HPDE6-E6E7 (cell line): ENCODE results near the gene DZANK1.
"Not testable (repeated sequence)": the region's sequence is repeated elsewhere in the genome, so short reads cannot be mapped to it uniquely, and the experiment has no call there.

Source experiments
- DNase-seq: peaks from one replicate; pipeline ENCODE4 v3.0.0; 2011; ENCODE audit warnings: missing footprints; ENCODE audit errors: extremely low spot score

The DZANK1 gene

DNA sequence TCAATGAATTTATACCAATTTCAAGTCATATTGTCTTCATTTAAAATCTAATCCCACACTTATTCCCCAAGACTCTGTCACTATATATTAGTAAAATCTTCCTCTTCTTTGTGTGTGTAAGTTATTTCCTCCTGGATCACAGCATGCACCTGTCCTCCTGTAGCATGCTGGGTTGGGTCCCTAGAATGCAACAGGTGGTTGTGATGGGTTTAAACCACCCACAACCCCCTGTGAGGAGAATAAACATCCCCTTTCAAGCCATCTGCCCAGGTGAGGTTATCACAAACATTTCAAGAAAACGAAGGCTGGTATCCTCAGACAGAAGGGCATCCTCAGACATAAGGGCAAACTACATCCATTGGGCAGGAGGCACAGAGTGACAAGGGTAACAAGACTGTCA is 26.4 kb downstream of the DZANK1 start:
- no peak for DNase-seq

DNA sequence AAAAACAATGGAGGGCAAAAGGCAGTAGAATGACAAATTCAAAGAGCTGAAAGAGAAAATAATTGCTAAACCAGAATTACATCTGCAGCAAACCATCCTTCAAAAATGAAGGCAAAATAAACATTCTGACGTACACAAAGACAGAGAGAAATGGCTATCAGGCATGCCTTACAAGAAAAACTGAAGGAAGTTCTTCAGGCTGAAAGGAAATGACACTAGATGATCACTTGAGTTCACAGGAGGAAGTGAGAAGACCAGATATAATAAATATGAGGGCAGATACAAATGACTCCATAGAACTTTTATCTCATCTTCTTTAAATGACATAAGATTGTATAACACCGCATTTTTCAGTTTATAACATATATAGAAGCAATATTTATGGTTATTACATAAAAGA is 30.0 kb downstream of the DZANK1 start:
- DNase-seq, result no peak

DNA sequence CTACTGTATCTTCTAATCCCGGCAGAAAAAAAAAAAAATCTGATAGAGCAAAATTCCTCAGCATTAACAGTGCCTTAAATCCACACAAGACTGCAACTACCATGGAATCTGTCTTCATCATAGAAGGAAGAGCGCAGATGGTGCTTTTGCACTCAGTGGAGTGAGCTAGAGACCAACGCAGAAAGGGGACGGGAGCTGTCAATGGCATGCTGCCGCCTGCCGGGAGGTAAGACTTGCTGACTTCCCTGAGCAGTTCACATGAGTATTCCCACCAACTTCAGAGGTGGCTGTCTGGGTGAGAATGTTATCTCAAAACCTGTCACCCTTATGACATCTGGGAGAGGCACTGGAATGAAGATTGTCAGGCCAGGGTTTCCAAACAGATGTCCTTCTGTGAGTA is 35.6 kb downstream of the DZANK1 start:
- DNase-seq, result no peak

DNA sequence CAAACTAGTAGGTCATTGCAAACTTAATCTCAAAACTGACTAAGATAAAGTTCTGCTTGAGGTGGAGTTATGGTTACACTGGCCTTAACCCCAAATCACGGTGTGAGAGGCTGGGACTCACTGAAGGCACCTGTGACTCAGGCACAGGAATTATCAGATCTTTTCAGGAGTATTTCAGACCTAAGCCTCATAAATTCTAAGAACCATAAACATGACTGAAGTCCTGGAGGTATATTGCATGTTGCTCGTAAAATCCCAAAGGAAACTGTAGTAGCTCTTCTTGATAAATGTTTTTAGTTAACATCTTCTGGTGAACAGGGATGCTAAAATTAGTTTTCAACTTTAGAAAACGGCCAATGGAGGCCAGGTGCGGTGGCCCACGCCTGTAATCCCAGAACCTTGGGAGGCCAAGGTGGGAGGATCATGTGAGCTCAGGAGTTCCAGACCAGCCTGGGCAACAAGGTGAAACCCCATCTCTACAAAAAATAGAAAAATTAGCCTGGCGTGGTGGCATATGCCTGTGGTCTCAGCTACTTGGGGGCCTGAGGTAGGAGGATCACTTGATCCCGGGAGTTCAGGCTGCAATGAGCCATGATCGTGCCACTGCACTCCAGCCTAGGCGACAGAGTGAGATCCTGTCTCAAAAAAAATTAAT is 36.5 kb downstream of the DZANK1 start:
- no peak for DNase-seq

DNA sequence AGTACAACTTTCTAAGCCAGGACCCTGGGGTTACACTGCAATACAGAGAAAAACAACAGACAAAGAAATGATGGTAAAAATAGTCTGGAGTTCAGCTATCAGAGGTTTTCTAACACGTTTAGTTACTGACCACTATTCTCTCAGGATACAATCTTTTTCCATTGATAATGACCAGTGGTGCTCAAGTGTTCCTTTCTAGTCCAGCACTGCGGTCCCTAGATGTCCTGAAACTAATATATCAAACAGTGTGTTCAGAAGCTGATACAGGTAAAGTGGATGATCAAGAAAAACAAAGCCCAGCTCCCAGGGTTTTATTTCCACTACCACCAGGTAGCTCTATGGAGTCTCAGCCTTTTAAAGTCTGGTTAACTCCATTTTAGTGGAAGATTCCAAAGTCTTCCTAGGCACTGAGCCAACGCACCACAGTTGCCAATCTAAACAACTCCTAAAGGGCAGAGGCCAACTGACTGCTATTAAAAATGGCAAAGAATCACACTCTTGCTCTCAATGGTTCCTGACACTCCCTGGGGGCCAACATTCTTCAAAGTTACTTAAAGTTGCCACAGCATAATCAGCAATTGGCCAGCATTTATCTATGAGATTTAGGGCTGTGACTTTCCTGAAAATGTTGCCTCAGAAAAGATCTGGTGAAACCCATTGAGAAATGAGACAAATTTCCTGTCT is 38.2 kb downstream of the DZANK1 start:
- no peak for DNase-seq

DNA sequence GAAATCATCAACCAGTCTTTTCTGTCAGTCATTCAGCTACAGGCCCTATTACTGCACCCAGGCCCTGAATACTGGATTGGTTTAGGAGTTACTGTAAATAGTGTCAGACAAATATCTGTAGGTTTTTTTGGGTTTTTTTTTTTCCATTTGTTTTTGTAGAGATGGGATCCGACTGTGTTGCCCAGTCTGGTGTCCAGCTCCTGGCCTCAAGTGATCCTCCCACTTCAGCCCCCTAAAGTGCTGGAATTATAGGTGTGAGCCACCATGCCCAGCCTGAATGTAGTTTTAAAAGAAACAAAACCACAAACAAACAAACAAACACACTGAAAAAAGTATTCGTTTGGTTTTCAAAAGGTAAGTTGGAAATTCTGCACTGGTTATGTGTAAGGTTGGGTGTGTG is 39.6 kb downstream of the DZANK1 start:
- no peak for DNase-seq

DNA sequence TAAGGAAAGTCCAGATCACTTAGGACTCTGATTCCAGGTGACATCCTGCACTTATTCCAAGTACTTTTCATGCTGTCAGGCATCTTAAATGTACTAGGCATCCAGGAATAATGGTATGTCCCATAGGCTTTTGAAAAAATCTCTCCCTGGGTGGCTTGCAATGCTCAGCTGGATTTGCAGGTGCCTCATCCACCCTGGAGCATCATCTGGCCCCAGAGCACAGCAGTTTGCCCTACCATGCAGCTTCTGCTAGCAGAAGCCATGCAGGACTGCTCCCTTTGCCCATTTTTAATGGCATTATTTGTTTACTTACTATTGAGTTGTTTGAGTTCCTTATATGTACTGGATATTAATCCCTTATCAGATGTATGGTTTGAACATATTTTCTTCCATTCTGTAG is 45.2 kb downstream of the DZANK1 start:
- no peak for DNase-seq

DNA sequence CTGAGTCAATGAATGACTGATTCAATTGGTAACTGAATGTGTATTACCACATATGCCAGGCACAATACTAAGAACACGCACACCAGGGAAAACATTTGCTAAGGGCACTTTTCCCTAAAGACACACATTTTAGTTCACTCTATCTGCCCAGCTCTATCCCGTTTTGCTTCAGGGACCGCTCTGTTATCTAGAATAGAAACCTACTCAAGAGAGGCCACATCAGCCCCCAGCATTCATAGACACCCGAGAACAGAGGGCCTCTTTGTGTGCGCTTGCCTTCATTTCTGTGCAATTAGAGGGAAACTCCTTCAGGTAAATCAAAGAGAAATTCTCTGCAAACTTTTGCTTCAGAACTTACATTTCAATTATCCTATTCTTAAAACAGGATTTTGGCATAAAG is 50.3 kb downstream of the DZANK1 start:
- DNase-seq, result no peak

DNA sequence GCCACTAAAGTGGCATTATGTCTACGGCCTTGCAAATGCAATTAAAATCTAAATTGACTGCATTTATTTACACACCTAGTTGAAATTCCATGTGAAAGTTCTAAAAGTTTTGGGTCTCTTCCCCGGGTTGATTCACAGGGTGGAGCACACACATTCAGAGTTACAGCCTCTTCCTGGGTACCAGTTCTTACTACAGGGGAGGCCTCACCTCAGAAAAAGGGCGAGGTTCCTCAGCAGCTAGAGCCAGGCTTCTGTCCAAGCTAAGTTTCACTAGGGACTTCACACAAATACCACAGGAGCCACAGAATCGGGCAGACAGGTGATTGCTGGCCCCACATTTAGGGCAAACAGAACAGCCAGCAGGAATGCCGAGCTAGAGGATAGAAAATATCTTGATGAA is 52.7 kb downstream of the DZANK1 start:
- DNase-seq, result no peak

DNA sequence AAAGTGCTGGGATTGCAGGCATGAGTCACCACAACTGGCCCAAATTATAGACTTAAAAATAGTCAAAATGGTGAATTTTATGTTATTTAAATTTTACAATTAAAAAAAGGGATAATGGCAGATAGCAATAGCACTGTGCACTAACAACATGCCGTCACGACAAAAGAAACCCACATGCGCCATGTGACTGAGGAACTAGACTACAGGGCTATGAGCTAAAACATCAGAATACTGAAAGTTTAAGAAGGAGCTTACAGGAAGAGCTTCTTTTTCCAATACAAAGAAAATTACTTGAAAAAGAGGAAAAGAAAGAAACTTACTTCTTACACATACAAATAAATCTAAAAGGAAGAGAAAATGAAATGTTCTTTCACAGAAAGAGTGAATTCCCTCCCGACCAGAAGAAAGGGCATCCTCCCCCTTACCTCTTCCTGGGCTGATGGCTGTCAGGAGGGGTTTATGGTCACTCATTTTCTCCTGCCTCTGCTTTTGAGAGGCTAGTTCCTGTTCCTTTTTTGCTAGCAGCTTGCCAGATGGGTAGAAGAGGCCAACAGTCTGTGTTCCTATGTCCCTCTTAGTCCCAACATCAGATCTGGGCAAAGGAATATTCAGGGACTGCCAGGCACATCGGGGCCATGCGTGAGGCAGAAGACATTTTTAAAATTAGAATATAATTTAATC is 54.5 kb downstream of the DZANK1 start:
- DNase-seq, result no peak

DNA sequence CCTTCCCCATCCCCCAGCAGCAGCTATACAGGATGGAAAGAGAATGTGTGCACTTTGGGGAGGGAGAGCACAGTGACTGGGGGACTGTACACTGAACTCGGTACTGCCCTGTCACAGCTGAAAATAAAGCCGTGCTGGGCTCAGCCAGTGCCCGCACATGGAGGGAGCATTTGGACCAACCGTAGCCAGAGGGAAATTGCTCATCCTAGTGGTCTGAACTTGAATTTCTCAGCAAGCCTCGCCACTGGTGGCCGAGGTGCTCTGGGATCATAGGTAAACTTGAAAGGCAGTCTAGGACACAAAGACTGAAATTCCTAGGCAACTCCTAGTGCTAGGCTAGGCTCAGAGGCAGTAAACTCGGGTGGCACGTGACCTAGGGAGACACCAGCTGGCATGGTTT is 61.0 kb downstream of the DZANK1 start:
- DNase-seq, result no peak

DNA sequence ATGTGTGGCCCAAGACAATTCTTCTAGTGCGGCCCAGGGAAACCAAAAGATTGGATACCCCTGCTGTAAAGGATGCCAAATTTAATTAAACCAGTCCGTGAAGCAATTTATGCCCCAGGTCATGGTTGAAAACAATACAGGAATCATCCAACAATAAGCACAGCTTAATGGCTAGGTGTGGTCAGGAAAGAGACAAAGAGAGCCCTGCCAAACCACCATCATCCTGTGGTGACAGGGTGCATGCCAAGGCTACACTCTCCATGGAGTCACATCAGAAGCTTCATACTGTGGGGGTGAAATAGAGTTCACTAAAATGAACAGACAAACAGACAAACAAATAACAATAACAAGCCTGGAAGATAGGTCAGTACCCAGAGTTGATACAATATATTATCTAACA is 62.7 kb downstream of the DZANK1 start:
- no peak for DNase-seq

DNA sequence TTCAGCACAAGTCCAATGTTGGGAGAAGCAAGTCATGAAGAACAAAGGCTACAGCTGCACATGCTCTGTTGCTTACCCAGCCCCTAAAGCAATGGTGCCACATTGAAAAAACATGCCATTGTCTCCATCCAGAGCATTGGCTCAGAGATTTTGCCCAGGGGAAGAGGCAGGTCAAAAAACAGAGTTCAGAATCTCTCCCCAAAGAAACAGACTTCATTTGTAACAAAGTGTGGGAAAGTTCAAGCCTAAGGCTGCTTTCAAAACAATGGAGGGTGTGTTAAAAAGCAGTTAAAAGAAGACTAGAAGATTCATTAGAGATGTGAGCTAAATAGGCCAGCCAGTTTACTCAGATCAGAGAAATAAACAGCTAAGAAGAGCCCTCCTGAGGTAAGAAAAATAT is 63.6 kb downstream of the DZANK1 start:
- no peak for DNase-seq

DNA sequence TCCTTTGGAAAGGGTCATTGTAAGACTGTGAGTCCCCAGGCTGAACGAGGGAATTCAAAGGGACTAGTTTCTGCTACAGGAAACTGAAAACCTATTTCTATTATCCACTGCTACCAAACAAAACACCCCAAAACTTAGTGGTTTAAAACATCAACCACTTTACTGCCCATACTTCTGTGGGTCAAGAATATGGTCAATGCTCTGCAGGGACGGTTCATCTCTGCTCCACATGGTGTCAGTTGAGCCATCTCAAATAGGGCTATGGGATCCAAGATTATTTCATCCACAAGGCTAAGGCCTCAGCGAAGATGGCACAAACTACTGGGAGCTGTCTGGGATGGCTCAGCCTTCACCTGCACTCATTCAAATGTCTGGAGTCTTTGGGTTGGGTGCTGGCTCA is 65.5 kb downstream of the DZANK1 start:
- no peak for DNase-seq

DNA sequence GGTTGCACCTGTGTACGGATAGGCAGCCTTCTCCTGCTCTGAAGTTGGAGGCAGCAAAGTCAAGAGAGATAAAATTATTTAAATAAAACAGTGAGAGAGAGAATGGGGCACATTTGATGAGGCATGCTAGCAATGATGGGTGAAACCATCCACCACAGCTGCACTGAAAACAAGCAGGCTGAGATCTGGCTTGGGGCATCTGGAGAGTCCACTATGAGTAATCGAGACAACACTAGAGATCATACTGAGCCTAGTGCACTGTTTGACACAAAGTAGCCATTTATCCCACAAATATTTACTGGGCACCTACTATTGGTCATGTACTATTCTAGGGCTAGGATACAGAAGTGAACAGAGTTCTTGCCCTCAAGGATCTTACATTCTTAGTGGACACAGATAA is 66.4 kb downstream of the DZANK1 start:
- DNase-seq, result no peak

DNA sequence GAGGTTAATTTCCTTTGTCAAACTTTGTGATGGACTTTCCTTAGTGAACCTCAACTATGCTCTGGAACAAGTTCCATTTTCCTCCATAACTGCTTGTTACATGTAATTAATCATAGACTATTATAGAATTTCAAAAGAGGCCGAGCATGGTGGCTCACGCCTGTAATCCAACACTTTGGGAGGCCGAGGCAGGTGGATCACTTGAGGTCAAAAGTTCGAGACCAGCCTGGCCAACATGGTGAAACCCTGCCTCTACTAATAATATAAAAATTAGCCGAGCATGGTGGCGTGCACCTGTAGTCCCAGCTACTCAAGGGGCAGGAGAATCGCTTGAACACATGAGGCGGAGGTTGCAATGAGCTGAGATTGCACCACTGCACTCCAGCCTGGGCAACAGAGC is 68.1 kb downstream of the DZANK1 start:
- DNase-seq, result not testable (repeated sequence)

DNA sequence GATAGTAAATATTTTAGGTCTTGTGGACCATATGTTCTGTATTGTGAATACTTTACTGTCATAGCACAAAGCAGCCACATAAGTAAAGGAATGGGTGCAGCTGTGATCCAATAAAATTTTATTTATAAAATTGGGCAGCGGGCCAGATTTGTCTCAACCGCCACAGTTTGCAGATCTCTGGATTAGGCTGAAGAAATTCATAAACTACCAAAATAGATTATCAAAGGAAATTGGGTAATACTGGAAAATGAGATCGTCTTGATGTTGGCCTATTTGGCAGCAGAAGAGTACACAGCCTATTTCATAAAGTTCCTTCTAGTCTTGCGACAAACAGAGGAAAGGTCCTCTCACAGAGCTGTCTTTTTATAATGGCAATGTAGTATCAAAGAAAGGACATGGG is 69.8 kb downstream of the DZANK1 start:
- no peak for DNase-seq

DNA sequence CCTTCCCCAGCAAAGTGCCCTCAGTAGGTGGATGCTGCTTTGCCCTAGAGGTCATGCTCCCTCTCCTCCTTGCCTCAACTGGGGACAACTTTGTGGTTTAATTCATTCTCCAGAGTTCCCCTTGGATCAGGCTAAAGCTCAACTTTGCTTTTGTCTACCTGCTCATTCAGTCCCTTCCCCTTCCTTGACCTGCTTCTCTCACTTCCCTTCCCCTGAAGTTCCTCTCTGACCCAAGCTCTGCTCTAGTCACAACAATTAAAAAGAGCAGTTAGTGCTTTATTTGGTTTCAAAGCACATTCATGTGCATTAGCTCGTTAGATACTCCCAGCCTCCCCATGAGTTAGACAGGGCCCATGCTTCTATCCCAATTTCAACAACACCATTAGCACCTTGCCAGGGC is 71.3 kb downstream of the DZANK1 start:
- no peak for DNase-seq

DNA sequence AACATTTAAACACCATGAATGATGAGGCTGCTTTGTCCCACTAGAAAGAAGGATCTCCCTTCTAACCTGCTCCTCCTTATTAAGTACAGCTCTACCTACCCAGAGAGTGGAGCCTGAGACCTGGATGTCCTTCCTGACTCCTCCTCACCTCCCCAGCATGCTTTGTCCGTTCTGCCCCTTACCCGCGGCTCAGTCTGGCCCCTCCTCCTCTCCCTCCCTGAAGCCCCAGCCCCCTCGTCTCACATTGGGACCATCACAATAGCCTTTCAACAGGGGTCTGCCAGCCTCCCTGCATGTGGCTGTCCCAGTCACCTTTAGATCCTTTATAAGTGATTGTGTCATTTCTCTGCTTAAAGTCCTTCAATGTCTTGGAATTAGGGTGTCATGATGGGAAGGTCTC is 72.5 kb downstream of the DZANK1 start:
- DNase-seq, result no peak

DNA sequence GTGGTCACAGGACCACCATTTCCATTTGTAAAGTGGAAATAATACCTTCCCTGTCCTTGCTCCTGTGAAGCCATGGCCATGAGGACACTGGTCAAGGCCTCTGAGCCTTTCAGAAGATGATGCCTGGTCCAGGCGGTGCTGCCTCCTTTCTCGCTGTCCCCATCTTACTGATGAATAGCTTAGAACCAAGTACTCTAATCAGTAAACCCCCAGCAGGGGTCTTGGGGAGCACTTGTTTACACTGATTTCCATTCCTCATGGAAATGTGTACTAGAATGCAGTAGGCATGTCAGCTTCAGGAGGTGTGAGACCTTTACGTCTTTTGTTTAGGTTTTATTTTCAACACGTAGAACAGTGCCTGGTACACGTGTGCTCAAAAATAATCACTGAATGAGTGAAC is 75.1 kb downstream of the DZANK1 start:
- no peak for DNase-seq

DNA sequence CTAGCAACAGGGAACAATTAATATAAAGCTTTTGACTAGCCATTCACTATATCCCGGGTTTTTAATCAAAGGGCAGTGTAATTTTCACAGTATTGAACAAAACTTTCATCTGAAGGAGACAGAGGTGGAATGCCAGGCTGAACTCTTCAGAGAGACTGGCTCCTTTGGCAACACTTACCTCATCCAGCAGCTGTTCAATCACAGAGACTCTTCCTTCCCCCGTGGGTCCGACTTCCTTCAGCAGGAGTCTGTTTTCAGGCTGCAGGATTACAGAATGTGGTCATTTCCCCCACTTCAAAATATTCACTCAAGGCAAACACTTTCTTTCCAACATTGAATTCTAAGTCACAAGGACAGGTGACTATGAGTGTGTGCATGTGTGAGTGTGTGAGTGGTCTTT is 76.6 kb downstream of the DZANK1 start:
- no peak for DNase-seq

DNA sequence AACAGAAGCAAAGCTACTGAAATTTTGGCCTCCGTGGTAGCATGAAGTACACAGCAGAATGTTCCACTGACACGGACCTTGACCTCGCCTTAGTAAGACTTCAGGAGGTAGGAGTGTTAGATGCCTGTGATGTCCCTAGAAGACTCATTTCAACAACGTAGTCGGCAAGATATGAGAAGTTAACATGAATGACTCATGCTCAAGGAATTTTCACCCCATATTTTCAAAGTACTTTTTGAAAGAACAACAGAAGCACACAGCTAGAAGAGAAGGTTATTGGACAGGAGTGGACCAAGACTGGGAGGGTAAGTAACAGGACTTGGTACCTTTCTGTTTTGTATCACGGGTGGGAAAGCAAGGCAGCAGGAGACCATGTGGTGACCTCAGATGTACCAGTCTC is 78.0 kb downstream of the DZANK1 start:
- peak; percentile 27 for DNase-seq

DNA sequence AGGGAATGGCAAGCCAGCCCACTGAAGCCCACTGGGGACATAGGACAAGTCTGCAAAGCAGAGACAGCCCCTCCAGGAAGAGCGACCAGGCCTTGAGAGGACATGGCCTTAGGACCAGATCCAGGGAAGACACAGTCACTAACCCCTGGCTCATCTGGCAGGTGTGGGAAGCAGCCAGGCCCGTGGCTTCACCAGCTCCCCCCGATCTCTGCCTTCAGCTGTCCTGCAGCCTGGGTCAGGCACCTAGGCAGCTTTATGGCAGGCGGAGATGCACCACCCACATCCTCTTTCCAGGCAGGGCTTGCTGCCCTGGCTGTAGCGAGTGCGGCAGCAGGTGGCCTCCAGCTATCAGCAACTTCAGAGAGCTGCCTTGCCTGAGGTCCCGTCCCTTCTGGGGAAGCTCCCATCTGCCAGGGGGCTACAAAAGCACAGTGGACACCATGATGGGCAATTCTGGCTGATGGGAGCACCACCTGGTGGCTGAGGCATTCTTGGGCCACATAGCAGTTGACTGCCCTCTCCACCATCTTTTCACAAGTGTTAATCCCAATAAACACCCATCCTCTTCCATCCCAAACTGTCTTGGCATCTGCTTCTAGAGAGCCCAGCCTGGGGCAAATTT is 85.8 kb downstream of the DZANK1 start:
- no peak for DNase-seq
